ENCODE results near the gene ROR2.

- TF ChIP-seq CTCF (conservative IDR thresholded peaks at IDR 0.05; ENCODE audit: low read length), result no peak
- TF ChIP-seq EZH2phosphoT487 (IDR thresholded peaks at IDR 0.05; ENCODE audit: borderline replicate concordance), result no peak
Measured at GRCh38 chr9:91661451-91661850, 288.6 kb downstream of the ROR2 start.
